AG09319 (cell line): ENCODE measurements around the gene PI4K2B.

ENCODE experiments used
- DNase-seq: peaks from one replicate; pipeline ENCODE4 v3.0.0-alpha.2; 2010; ENCODE audit warnings: low read depth; ENCODE audit errors: extremely low read depth
- TF ChIP-seq, protein P1 (sequence below): IDR thresholded peaks from 2 replicates; pipeline ENCODE4 v1.5.1; 2011; ENCODE audit warnings: low read depth, mild to moderate bottlenecking, inconsistent platforms, low read length, moderate library complexity

Gene PI4K2B

DNA sequence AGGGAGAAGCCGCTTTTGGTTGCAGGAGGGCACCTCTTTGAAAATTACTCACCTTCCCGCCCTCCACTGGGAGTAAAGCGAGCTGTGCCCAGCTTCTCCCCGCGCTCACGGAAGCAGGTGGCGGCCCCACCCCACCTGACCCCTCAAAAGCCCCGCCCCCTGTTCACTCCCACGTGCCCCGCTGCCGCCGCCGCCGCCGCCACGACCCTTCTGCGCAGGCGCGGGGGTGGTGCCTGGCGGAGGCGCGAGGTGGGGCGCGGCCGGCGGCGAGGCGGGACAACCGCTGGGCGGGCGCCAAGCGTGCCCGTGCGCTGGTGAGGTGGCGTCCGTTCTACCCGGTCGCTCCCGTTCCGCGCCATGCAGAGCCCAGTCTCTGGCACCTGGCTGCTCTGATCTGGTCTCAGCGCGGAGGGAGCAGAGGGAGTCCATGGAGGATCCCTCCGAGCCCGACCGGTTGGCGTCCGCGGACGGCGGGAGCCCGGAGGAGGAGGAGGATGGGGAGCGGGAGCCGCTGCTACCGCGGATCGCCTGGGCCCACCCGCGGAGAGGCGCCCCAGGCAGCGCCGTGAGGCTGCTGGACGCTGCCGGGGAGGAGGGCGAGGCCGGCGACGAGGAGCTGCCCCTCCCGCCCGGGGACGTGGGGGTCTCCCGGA lies at the start of gene PI4K2B:
Gene PI4K2B (plus strand): TSS at position 297 of the 653 bp plus-strand sequence. CDS start 131 bp downstream, at position 428.
- TF ChIP-seq, protein P1, sequence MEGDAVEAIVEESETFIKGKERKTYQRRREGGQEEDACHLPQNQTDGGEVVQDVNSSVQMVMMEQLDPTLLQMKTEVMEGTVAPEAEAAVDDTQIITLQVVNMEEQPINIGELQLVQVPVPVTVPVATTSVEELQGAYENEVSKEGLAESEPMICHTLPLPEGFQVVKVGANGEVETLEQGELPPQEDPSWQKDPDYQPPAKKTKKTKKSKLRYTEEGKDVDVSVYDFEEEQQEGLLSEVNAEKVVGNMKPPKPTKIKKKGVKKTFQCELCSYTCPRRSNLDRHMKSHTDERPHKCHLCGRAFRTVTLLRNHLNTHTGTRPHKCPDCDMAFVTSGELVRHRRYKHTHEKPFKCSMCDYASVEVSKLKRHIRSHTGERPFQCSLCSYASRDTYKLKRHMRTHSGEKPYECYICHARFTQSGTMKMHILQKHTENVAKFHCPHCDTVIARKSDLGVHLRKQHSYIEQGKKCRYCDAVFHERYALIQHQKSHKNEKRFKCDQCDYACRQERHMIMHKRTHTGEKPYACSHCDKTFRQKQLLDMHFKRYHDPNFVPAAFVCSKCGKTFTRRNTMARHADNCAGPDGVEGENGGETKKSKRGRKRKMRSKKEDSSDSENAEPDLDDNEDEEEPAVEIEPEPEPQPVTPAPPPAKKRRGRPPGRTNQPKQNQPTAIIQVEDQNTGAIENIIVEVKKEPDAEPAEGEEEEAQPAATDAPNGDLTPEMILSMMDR, result no peak
- peak; percentile 41 for DNase-seq

DNA sequence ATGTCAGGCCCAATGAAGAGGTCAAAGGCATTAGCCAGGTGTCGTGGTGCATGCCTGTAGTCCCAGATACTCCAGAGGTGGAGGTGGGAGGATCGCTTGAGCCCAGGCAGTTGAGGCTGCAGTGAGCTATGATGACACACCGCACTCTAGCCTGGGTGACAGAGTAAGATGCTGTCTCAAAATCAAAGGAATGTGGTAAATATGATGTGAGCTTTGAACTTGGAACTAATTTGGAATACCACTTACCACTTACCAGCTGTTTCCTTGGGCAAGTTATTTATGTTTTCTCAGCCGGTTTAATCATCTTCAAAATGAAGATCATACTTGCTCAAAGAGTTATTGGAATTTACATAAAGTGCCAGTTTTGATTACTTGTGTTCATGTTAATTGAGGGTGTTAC lies 49.8 kb upstream of the PI4K2B start:
- DNase-seq, result no peak
- TF ChIP-seq, protein P1, result no peak

DNA sequence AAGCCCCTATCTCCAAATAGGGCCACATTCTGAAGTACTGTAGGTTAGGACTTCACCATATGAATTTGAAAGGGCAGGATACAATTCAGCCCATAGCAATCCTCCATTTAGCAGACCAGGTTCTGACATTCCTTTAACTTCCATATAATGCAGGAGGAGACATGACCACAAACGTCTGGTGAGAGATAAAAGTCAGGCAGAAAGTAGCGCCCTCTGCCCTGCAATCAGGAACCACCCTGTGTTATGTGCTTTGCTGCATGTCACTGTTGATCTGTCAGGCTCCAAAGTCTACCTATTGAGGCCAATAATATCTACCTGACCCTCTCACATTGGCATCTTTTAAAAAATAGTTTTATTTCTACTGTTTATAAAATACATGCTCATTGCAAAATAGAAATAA lies 43.4 kb upstream of the PI4K2B start:
- TF ChIP-seq, protein P1, result no peak
- DNase-seq, result no peak

DNA sequence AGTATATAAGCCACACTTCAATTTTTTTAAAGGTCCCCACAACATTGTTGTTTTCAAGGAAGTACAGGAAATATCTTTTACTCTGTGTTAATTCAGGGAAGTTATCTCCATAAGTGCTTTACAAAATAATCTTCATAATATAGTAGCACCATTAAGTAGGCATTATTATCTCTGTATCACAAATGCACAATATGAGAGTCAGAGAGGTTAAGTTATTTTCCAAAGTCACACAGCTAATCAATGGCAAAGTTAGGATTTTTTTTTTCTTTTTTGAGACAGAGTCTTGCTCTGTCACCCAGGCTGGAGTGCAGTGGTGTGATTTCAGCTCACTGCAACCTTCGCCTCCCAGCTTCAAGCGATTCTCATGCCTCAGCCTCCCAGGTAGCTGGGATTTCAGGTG lies 35.1 kb upstream of the PI4K2B start:
- TF ChIP-seq, protein P1, result no peak
- DNase-seq, result no peak

DNA sequence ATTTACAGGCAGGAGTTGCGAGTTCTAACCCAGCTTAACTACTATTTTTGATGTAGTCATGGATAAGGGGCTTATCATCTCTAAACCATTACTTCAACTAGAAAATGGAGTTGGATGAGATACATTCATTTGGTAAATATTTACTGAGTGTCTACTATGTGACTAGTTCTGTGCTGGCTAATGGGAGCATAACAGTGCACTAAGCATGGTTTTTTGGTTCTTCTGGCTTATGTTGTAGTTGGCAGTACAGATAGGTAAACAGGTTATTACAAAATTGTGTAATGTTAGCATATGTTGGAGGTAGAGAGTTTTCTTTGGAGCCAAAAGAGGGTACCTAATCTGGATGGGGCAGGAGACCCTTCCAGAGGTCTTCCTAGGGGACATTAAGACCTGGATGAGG lies 25.8 kb upstream of the PI4K2B start:
- TF ChIP-seq, protein P1, result no peak
- DNase-seq, result no peak

DNA sequence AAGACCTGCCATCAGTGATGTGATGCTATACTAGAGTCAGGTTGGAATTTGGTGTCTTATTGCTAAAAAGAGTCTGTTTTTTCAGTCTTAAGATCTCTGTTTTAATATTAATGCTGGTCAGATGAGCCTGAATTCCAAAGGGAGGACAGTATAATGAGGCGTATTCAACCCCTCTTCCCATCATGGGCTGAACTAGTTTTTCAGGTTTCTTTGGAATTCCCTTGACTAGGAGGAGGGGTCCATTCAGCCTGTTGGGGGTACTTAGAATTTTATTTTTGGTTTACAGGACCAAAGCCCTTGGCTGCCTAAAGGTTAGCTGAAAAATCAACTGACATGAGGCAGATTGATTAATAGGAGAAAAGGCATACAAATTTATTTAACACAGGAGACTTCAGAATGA lies 24.1 kb upstream of the PI4K2B start:
- DNase-seq, result no peak
- TF ChIP-seq, protein P1, result no peak

DNA sequence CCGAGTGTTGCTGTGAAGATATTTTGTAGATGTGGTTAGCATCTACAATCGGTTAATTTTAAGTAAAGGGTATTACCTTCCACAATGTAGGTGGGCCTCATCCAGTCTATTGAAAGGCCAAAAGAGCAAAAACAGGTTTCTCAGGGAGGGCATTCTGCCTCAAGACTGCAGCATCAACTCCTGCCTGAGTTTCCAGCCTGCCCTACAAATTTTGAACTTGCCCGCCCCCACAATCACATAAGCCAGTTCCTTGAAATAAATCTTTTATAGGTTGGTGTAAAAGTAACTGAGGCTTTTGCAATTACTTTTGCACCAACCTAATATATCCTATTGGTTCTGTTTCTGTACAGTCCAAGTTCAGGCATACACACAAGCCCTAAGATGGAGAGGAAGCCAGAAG lies 22.1 kb upstream of the PI4K2B start:
- DNase-seq, result no peak
- TF ChIP-seq, protein P1, result no peak
